BE2C (cell line): ENCODE results near the gene RGS11.

ENCODE experiments used
- DNase-seq: peaks from one replicate; pipeline ENCODE4 v3.0.0-alpha.2; 2020
- H3K27me3 ChIP-seq: fragments of 250-450 bp; sonication (Bioruptor Pico); 2 replicates; pipeline ENCODE4 v1.5.1; 2020; ENCODE audit warnings: mild to moderate bottlenecking
- H3K36me3 ChIP-seq: fragments of 250-450 bp; sonication (Bioruptor Pico); 2 replicates; pipeline ENCODE4 v1.5.1; 2020; ENCODE audit warnings: mild to moderate bottlenecking
- H3K4me1 ChIP-seq: fragments of 250-450 bp; sonication (Bioruptor Pico); 2 replicates; pipeline ENCODE4 v1.5.1; 2020
- H3K4me3 ChIP-seq: 2 replicates; pipeline ENCODE4 v1.5.1; 2011; ENCODE audit warnings: low read depth, low read length
- H3K9me3 ChIP-seq: fragments of 250-450 bp; sonication (Bioruptor Pico); 2 replicates; pipeline ENCODE4 v1.5.1; 2020
- CTCF ChIP-seq: IDR thresholded peaks from 2 replicates; pipeline ENCODE4 v1.5.1; 2012; ENCODE audit warnings: mild to moderate bottlenecking, low read depth, low read length

The RGS11 gene

GRCh38 chr16:318628-319027 is 42.9 kb upstream of the RGS11 start:
- no peaks in the 10 kb centered on the region for H3K36me3 ChIP-seq
- H3K9me3 ChIP-seq, result no peaks in the 10 kb centered on the region
- TF ChIP-seq CTCF, result peak; percentile 47
- DNase-seq, result no peak
- H3K4me3 ChIP-seq, result no peak overlapping the region
- no peaks in the 10 kb centered on the region for H3K27me3 ChIP-seq
- H3K4me1 ChIP-seq, result peaks cover 8% of the 10 kb centered on the region

GRCh38 chr16:317583-317982 is 41.8 kb upstream of the RGS11 start:
- H3K36me3 ChIP-seq, result no peaks in the 10 kb centered on the region

GRCh38 chr16:316741-317464 is 41.2 kb upstream of the RGS11 start:
- no peaks in the 10 kb centered on the region for H3K27me3 ChIP-seq
- no peaks in the 10 kb centered on the region for H3K9me3 ChIP-seq
- no peaks in the 10 kb centered on the region for H3K36me3 ChIP-seq
- no peak for DNase-seq
- no peak overlapping the region for H3K4me3 ChIP-seq
- peaks cover 8% of the 10 kb centered on the region for H3K4me1 ChIP-seq
- no peak for TF ChIP-seq CTCF

More at GRCh38 chr16:317583-317982, 41.8 kb upstream of the RGS11 start:
- TF ChIP-seq CTCF, result no peak
- peaks cover 8% of the 10 kb centered on the region for H3K4me1 ChIP-seq
- no peak overlapping the region for H3K4me3 ChIP-seq
- DNase-seq, result no peak
- H3K9me3 ChIP-seq, result no peaks in the 10 kb centered on the region
- H3K27me3 ChIP-seq, result no peaks in the 10 kb centered on the region

- no peak overlapping the region for H3K4me3 ChIP-seq
- no peaks in the 10 kb centered on the region for H3K27me3 ChIP-seq
- TF ChIP-seq CTCF, result no peak
- H3K9me3 ChIP-seq, result no peaks in the 10 kb centered on the region
- H3K36me3 ChIP-seq, result no peaks in the 10 kb centered on the region
- H3K4me1 ChIP-seq, result peaks cover 8% of the 10 kb centered on the region
- no peak for DNase-seq
Measured at GRCh38 chr16:314795-315299, 39.1 kb upstream of the RGS11 start.

GRCh38 chr16:314351-314750 is 38.6 kb upstream of the RGS11 start:
- Histone ChIP-seq H3K27me3 (no peaks in the 10 kb centered on the region), H3K4me1 (peaks cover 8% of the 10 kb centered on the region), H3K9me3 (no peaks in the 10 kb centered on the region), H3K36me3 (no peaks in the 10 kb centered on the region), H3K4me3 (no peak overlapping the region)
- DNase-seq, result no peak
- no peak for TF ChIP-seq CTCF

- no peaks in the 10 kb centered on the region for H3K27me3 ChIP-seq
- H3K36me3 ChIP-seq, result no peaks in the 10 kb centered on the region; the same call in 1 of the 2 replicates
- no peak for TF ChIP-seq CTCF
- no peak for DNase-seq
- no peak overlapping the region for H3K4me3 ChIP-seq
- no peaks in the 10 kb centered on the region for H3K9me3 ChIP-seq
- peaks cover 8% of the 10 kb centered on the region for H3K4me1 ChIP-seq
Measured at GRCh38 chr16:311725-312124, 36.0 kb upstream of the RGS11 start.
